GM08714 (cell line): Measurements from ENCODE around the gene LMBR1.
"Not testable (repeated sequence)": the region's sequence is repeated elsewhere in the genome, so short reads cannot be mapped to it uniquely, and the experiment has no call there.

ENCODE experiments used
- H3K4me3 ChIP-seq: fragments of 200-500 bp; sonication (Bioruptor generic); 2 replicates; pipeline ENCODE4 v1.5.1; 2014; ENCODE audit warnings: mild to moderate bottlenecking, low read length, inconsistent platforms
- ZNF274 ChIP-seq: IDR thresholded peaks from 2 replicates; pipeline ENCODE4 v1.6.1; 2012; ENCODE audit warnings: mild to moderate bottlenecking, low read depth, low read length

The LMBR1 gene

GRCh38 chr7:156892821-156893706, at the start of gene LMBR1:
LMBR1 (minus strand) TSS chr7:156893183; CDS start chr7:156892993, 190 bp downstream.
- no peak for TF ChIP-seq ZNF274
- H3K4me3 ChIP-seq: peak within 1 kb of the TSS; percentile 97

- TF ChIP-seq ZNF274: no peak
- H3K4me3 ChIP-seq: no peak overlapping the region
These were observed 49.7 kb upstream of the LMBR1 start for GRCh38 chr7:156942708-156943090.

GRCh38 chr7:156941393-156942182, 48.6 kb upstream of the LMBR1 start:
- no peak for TF ChIP-seq ZNF274
- H3K4me3 ChIP-seq: no peak overlapping the region

GRCh38 chr7:156940421-156941122, 47.6 kb upstream of the LMBR1 start:
- no peak overlapping the region for H3K4me3 ChIP-seq
- no peak for TF ChIP-seq ZNF274

GRCh38 chr7:156936766-156937165, 43.8 kb upstream of the LMBR1 start:
- H3K4me3 ChIP-seq: not testable (repeated sequence)

GRCh38 chr7:156935250-156935649, 42.3 kb upstream of the LMBR1 start:
- H3K4me3 ChIP-seq: no peak overlapping the region
- TF ChIP-seq ZNF274: no peak

GRCh38 chr7:156932006-156932405, 39.0 kb upstream of the LMBR1 start:
- H3K4me3 ChIP-seq: no peak overlapping the region
- no peak for TF ChIP-seq ZNF274

- no peak for TF ChIP-seq ZNF274
These were observed 37.0 kb upstream of the LMBR1 start for GRCh38 chr7:156929789-156930539.

GRCh38 chr7:156928406-156928747, 35.4 kb upstream of the LMBR1 start:
- no peak for TF ChIP-seq ZNF274
- no peak overlapping the region for H3K4me3 ChIP-seq

More at GRCh38 chr7:156929789-156930539, 37.0 kb upstream of the LMBR1 start:
- no peak overlapping the region for H3K4me3 ChIP-seq

GRCh38 chr7:156927571-156928405, 34.8 kb upstream of the LMBR1 start:
- H3K4me3 ChIP-seq: no peak overlapping the region
- no peak for TF ChIP-seq ZNF274

GRCh38 chr7:156925821-156926220, 32.8 kb upstream of the LMBR1 start:
- H3K4me3 ChIP-seq: not testable (repeated sequence)

GRCh38 chr7:156922304-156922703, 29.3 kb upstream of the LMBR1 start:
- H3K4me3 ChIP-seq: not testable (repeated sequence)

- not testable (repeated sequence) for H3K4me3 ChIP-seq
These were observed 27.7 kb upstream of the LMBR1 start for GRCh38 chr7:156920487-156921373.
